Ovary (tissue), 9 donors: ENCODE measurements around the gene EEF1G. TPM values are rescaled to one million over a fixed set of nuclear protein-coding genes. Genes with fewer than 3 reads are reported as not detected.
A peak's percentile ranks its signal among the peaks of the same experiment; 100 is the strongest.

Experiments
- DNase-seq, 5 donors: peaks; one replicate each; pipeline ENCODE4 v3.0.0-alpha.2; 2019 to 2020
- H3K27ac ChIP-seq, 2 donors: fragments of 200-600 bp; one replicate each; pipeline versions ENCODE4 v1.5.1 to v1.8.0; 2019 to 2022
- H3K27me3 ChIP-seq: fragments of 200-600 bp; one replicate; pipeline ENCODE4 v1.8.0; 2022
- H3K36me3 ChIP-seq: fragments of 200-600 bp; sonication (generic); one replicate; pipeline ENCODE4 v1.5.1; 2019
- H3K4me1 ChIP-seq: one replicate; pipeline ENCODE4 v1.8.1; 2013; ENCODE audit warnings: mild to moderate bottlenecking, moderate library complexity; ENCODE audit not compliant: insufficient read depth
- H3K4me3 ChIP-seq: fragments of 200-600 bp; sonication (generic); one replicate; pipeline ENCODE4 v1.5.1; 2017
- H3K9me3 ChIP-seq, 2 donors: fragments of 200-600 bp in 1 of 2; sonication (generic) in 1 of 2; one replicate each; pipeline versions ENCODE4 v1.5.1 to v1.8.1; 2013 to 2019; ENCODE audit warnings: mild to moderate bottlenecking in 1 of 2, moderate library complexity in 1 of 2
- EP300 ChIP-seq: sonication (generic); formaldehyde crosslinking; IDR thresholded peaks from one replicate; pipeline ENCODE4 v1.6.1; 2017; ENCODE audit warnings: antibody characterized with exemption
- POLR2A ChIP-seq: fragments of 450-650 bp; IDR thresholded peaks from one replicate; pipeline ENCODE4 v1.6.1; 2017; ENCODE audit warnings: antibody characterized with exemption, mild to moderate bottlenecking, moderate library complexity
- WGBS, 3 donors: extraction: QIAGEN DNeasy Blood & Tissue Kit in 1 of 3; methylation state at CpG; one replicate each; pipeline versions ENCODE4 v1.1.5 to v1.1.7; 2013 to 2017; 5-methylcytosine and 5-hydroxymethylcytosine counted together
- intact Hi-C, 4 donors: fragments of 100-400 bp; cut with DNase I; formaldehyde crosslinking; loops; one replicate each; pipeline versions ENCODE4 v1.11.0 to v1.15.1; 2022 to 2023
- polyA plus RNA-seq, 2 donors: library from polyadenylated mRNA; stranded (reverse); fragments of 200-250 nt in 1 of 2; fragments of 350-450 nt in 1 of 2; fragmentation: Illumina TruSeq in 1 of 2; extraction: RNeasy Lipid Tissue Mini Kit (QIAGEN cat#74804) in 1 of 2; gene quantifications; one replicate each; pipeline ENCODE4 v1.2.3, GENCODE V29; 2013 to 2014
- total RNA-seq, 7 donors: library from RNA; depleted of rRNA in 2 of 7; stranded (reverse); fragments of >200 nt in 2 of 7; fragmentation: NEBNext Ultra II Directional in 3 of 7; extraction: Animal tissue kit (Norgen Biotek cat#: 25700) in 3 of 7; gene quantifications; one replicate each; pipeline versions ENCODE4 v1.1.0 to v1.2.4, GENCODE V29; 2016 to 2023
- TF ChIP-seq, protein P1 (sequence below), 3 donors: fragments of 450-650 bp in 2 of 3; fragments of 200-600 bp in 1 of 3; IDR thresholded peaks; one replicate each; pipeline versions ENCODE4 v1.5.1 to v1.8.0; 2016 to 2022; ENCODE audit warnings: antibody characterized with exemption in 3 of 3, mild to moderate bottlenecking in 1 of 3
- donor health status: DM: no; HTN: no; CAD: no; lungs with moderate emphysema.
- donor health status: DM: no; HTN: no; CAD: no.
- donor health status: Bipolar disorder and iron deficiency.
- donor health status: DM: yes; HTN: yes; CAD: no.
- donor health status: DM: no; HTN: no; CAD: no.
- donor health status: DM: yes; HTN: yes; CAD: no.

The EEF1G gene
- total and polyA plus RNA-seq, 9 donors: 2,147 to 3,023 (median 2,476) TPM

DNA sequence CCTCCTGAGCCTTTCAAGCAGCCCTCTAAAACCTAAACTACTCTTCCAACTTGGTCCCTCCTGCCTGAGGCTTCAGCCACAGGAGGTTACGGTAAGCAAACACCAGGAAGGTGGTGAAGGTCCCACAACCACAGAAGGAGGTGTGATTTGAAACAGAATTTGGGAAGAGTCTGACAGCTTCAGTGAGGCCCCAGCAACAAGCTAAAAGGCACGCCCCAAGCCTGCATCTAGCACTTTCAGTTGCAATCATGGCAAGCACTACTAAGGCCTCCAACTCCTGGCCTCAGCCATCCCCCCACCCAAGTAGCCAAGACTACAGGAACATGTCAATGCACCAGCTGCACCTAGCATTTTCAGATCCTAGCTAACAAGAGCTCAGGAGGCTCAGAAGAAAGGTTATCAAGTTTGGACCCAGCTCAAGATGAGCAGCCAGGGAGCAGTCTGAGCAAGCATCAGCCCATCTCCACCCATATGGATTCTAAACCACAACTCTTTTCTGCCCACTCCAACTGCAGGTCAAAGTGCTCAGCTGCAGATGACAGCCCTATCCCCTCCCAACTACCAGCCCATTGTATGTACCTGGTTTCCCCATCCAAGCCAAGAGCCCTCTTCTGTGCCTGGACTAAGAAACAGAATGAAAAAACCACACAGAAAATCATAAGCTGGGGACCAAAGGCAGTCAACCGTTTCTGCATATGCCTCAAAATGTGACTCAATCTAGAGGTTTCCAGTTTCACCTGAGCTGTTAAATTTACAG, 16.6 kb downstream of the EEF1G start:
- TF ChIP-seq, protein P1, sequence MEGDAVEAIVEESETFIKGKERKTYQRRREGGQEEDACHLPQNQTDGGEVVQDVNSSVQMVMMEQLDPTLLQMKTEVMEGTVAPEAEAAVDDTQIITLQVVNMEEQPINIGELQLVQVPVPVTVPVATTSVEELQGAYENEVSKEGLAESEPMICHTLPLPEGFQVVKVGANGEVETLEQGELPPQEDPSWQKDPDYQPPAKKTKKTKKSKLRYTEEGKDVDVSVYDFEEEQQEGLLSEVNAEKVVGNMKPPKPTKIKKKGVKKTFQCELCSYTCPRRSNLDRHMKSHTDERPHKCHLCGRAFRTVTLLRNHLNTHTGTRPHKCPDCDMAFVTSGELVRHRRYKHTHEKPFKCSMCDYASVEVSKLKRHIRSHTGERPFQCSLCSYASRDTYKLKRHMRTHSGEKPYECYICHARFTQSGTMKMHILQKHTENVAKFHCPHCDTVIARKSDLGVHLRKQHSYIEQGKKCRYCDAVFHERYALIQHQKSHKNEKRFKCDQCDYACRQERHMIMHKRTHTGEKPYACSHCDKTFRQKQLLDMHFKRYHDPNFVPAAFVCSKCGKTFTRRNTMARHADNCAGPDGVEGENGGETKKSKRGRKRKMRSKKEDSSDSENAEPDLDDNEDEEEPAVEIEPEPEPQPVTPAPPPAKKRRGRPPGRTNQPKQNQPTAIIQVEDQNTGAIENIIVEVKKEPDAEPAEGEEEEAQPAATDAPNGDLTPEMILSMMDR (IDR thresholded peaks at IDR 0.05): no peak
- no peak for TF ChIP-seq EP300
- no peak for TF ChIP-seq POLR2A
- DNase-seq: no peak

DNA sequence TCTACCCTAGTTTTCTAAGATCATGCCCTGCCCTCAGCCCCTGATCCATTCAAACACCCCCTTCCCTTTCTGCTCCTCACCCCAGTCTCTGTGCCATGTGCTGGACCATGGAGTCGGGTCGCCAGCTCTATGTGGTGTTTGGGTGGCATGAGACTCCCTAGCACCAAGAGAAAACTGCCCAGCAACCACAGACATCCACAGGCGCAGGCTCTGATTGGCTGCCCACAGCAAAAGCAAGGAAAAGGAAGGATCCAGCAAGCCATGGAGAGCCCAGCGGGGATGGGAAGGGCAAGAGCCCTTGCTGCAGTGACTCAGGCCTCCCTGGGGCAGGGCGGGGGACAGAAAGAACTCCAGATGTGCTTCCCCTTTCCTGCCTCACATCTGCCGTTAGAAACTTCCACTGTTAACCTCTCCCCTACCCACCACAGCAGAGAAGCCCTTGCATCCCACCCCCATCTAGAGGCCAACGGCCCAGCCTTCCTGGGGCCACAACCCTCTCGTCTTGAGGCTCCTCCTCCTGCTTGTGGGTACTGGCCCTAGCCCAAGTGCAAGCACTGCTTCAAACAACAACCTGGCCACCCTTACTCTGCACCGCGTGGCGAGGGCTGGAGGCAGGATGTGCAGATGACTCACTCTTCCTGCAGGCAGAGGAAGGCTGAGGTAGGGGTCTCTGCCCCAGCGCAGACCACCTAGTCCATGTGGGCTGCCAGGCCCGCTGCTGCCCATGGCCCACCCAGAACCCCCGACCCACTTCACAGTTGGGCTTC, 17.4 kb downstream of the EEF1G start:
- H3K9me3 ChIP-seq: no peaks in the 10 kb centered on the region
- peak overlapping the region; percentile 2 to 68 for H3K27ac ChIP-seq
- DNase-seq: peak; percentile 81 to 88 (median 83)
- H3K4me3 ChIP-seq: no peak overlapping the region
- intact Hi-C loops: loop anchor here in 2 of 4 donors (5.0 to 10.0 kb wide), 3 partner anchors 139 to 1059 kb away; partner anchors contain the start of genes PLAAT3 (in 1 of the 2) and SCGB1A1 (in 1 of the 2)
- H3K27me3 ChIP-seq: no peaks in the 10 kb centered on the region
- TF ChIP-seq POLR2A (no peak), EP300 (no peak)
- TF ChIP-seq, protein P1 (IDR thresholded peaks at IDR 0.05): no peak
- H3K4me1 ChIP-seq: peaks cover 35% of the 10 kb centered on the region
- H3K36me3 ChIP-seq: no peaks in the 10 kb centered on the region
- WGBS, 3 donors: 13 to 18% (median 16%) methylated on average over 14 of the region's 14 CpGs

More for the DNA sequence above, 16.6 kb downstream of the EEF1G start:
- intact Hi-C loops: loop anchor here in 2 of 4 donors (5.0 to 10.0 kb wide), 3 partner anchors 140 to 1058 kb away; partner anchors contain the start of genes PLAAT3 (in 1 of the 2) and SCGB1A1 (in 1 of the 2)
- no peaks in the 10 kb centered on the region for H3K27me3 ChIP-seq
- H3K36me3 ChIP-seq: no peaks in the 10 kb centered on the region
- WGBS, 3 donors: 55 to 65% (median 59%) methylated on average over 3 of the region's 3 CpGs
- peak overlapping the region in 1 of 2 donors; percentile 68 for H3K27ac ChIP-seq
- H3K4me1 ChIP-seq: peaks cover 29% of the 10 kb centered on the region
- H3K9me3 ChIP-seq: no peaks in the 10 kb centered on the region
- H3K4me3 ChIP-seq: no peak overlapping the region

- no peaks in the 10 kb centered on the region for H3K36me3 ChIP-seq
- no peaks in the 10 kb centered on the region for H3K9me3 ChIP-seq
- H3K27me3 ChIP-seq: no peaks in the 10 kb centered on the region
- no peak overlapping the region for H3K4me3 ChIP-seq
- DNase-seq: no peak
- H3K27ac ChIP-seq: peak overlapping the region; percentile 2 to 68
- intact Hi-C loops: loop anchor here in 2 of 4 donors (5.0 to 10.0 kb wide), 3 partner anchors 138 to 1059 kb away; partner anchors contain the start of genes PLAAT3 (in 1 of the 2) and SCGB1A1 (in 1 of the 2)
- peaks cover 30% of the 10 kb centered on the region for H3K4me1 ChIP-seq
- TF ChIP-seq, protein P1 (IDR thresholded peaks at IDR 0.05): no peak
- no peak for TF ChIP-seq EP300
- no peak for TF ChIP-seq POLR2A
- WGBS, 3 donors: 13 to 24% (median 19%) methylated on average over 4 of the region's 4 CpGs
Observed at GRCh38 chr11:62555464-62556107, 18.1 kb downstream of the EEF1G start.
